VCaP (cell line): Measurements from ENCODE around the gene TLE5.

ENCODE experiments used
- H3K27ac ChIP-seq: fragments of 450-650 bp; 2 replicates; pipeline ENCODE4 v1.5.1; 2017
- CTCF ChIP-seq: fragments of 450-650 bp; conservative IDR thresholded peaks from 2 replicates; pipeline ENCODE4 v1.5.1; 2017; ENCODE audit warnings: mild to moderate bottlenecking, moderate library complexity

The TLE5 gene

GRCh38 chr19:3039641-3040077 lies 22.6 kb downstream of the TLE5 start:
- no peak for TF ChIP-seq CTCF
- no peak overlapping the region for H3K27ac ChIP-seq

DNA sequence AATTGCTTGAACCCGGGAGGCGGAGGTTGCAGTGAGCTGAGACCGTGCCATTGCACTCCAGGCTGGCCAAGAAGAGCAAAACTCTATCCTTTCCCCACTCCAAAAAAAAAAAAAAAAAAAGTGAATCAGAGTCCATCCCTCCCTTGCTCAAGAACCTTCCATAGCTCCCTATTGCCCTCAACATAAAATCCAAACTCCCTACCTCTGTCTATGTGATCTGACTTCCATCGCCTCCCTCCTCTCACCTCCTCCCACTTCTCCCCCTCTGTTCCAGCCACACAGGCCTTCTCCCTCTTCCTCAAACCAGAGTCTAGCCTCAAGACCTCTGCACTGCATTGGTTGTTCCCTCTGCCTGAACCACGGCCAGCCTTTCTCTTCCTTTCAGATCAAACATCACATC lies 23.2 kb downstream of the TLE5 start:
- TF ChIP-seq CTCF: no peak
- no peak overlapping the region for H3K27ac ChIP-seq

GRCh38 chr19:3038214-3038613 lies 24.1 kb downstream of the TLE5 start:
- no peak for TF ChIP-seq CTCF
- no peak overlapping the region for H3K27ac ChIP-seq

DNA sequence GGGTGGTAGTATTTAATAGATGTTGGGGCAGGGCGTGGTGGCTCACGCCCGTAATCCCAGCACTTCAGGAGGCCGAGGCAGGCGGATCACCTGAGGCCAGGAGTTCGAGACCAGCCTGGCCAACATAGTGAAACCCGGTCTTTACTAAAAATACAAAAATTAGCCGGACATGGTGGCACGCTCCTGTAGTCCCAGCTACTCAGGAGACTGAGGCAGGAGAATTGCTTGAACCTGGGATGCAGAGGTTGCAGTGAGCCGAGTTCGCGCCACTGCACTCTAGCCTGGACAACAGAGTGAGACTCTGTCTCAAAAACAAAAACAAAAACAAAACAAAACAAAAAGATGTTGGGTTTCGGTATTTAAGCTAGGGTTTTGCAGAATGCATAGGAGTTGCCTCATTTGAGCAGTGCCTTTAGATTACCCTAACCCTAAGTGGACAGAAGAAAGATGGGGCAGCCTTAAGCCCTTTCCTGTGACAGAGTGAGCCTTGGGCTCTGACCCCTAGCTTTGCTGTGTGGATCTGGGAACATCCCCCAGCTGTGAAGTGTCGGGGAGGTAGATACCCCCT lies 25.2 kb downstream of the TLE5 start:
- H3K27ac ChIP-seq: peak overlapping the region; percentile 78

GRCh38 chr19:3036119-3036976 lies 25.9 kb downstream of the TLE5 start:
- H3K27ac ChIP-seq: peak overlapping the region; percentile 78
- no peak; the same call in 1 of the 2 replicates for TF ChIP-seq CTCF

GRCh38 chr19:3035542-3036118 lies 26.7 kb downstream of the TLE5 start:
- peak overlapping the region; percentile 78 for H3K27ac ChIP-seq
- no peak for TF ChIP-seq CTCF

GRCh38 chr19:3034656-3035541 lies 27.4 kb downstream of the TLE5 start:
- peak overlapping the region; percentile 78 for H3K27ac ChIP-seq
- no peak for TF ChIP-seq CTCF
